K562 (cell line): ENCODE measurements around the gene GDNF.

Experiments used
- CEBPB ChIP-seq: fragments of 450-650 bp; IDR thresholded peaks from 2 replicates; pipeline ENCODE4 v1.6.1; 2016; ENCODE audit warnings: missing genetic modification characterization, missing compliant biosample characterization
- CTCF ChIP-seq, 3 experiments: IDR thresholded peaks in 2 of 3; conservative IDR thresholded peaks in 1 of 3; 2 replicates each; pipeline ENCODE4 v1.5.1; 2011 to 2012; ENCODE audit warnings: low read length in 3 of 3, mild to moderate bottlenecking in 3 of 3, control low read depth in 2 of 3, improper control_type of control experiment in 1 of 3, inconsistent platforms in 1 of 3, low read depth in 1 of 3, mixed read lengths in 1 of 3, moderate library complexity in 1 of 3; ENCODE audit not compliant: insufficient read depth in 2 of 3
- EZH2 ChIP-seq: IDR thresholded peaks from 2 replicates; pipeline ENCODE4 v1.6.1; 2012; ENCODE audit warnings: low read depth, mild to moderate bottlenecking, inconsistent platforms, low read length, borderline replicate concordance
- FOSL1 ChIP-seq: fragments of 200-800 bp; sonication (Bioruptor generic); conservative IDR thresholded peaks from 2 replicates; pipeline ENCODE4 v1.6.1; 2016; ENCODE audit warnings: missing genetic modification characterization, missing compliant biosample characterization
- HDGF ChIP-seq: fragments of 450-650 bp; IDR thresholded peaks from 2 replicates; pipeline ENCODE4 v1.6.1; 2016
- MAX ChIP-seq: sonication (generic); formaldehyde crosslinking; IDR thresholded peaks from 2 replicates; pipeline ENCODE4 v1.9.0; 2022; ENCODE audit warnings: mild to moderate bottlenecking, missing genetic modification reagents
- NFYB ChIP-seq: IDR thresholded peaks from 2 replicates; pipeline ENCODE4 v1.6.1; 2011; ENCODE audit warnings: mild to moderate bottlenecking, moderate library complexity; ENCODE audit not compliant: insufficient read length; ENCODE audit errors: extremely low read depth
- PHB2 ChIP-seq: fragments of 450-650 bp; IDR thresholded peaks from 2 replicates; pipeline ENCODE4 v1.6.1; 2017; ENCODE audit warnings: low read depth
- SMC3 ChIP-seq: conservative IDR thresholded peaks from 2 replicates; pipeline ENCODE4 v1.6.1; 2011; ENCODE audit warnings: low read depth, low read length, improper control_type of control experiment; ENCODE audit not compliant: insufficient read depth
- SNRNP70 ChIP-seq: fragments of 200-400 bp; formaldehyde crosslinking; optimal IDR thresholded peaks from 2 replicates; pipeline ENCODE3; 2017; ENCODE audit warnings: low read depth, low read length
- SRSF3 ChIP-seq: fragments of 200-400 bp; formaldehyde crosslinking; IDR thresholded peaks from 2 replicates; pipeline ENCODE4 v1.6.1; 2016; ENCODE audit warnings: mild to moderate bottlenecking, low read length, moderate library complexity; ENCODE audit not compliant: insufficient read depth
- ZFP36 ChIP-seq: fragments of 150-350 bp; IDR thresholded peaks from 2 replicates; pipeline ENCODE4 v1.6.1; 2018; ENCODE audit warnings: low read length, low read depth; ENCODE audit not compliant: partially characterized antibody
- ZNF316 ChIP-seq: fragments of 450-650 bp; IDR thresholded peaks from 2 replicates; pipeline ENCODE4 v1.6.1; 2016

DNA sequence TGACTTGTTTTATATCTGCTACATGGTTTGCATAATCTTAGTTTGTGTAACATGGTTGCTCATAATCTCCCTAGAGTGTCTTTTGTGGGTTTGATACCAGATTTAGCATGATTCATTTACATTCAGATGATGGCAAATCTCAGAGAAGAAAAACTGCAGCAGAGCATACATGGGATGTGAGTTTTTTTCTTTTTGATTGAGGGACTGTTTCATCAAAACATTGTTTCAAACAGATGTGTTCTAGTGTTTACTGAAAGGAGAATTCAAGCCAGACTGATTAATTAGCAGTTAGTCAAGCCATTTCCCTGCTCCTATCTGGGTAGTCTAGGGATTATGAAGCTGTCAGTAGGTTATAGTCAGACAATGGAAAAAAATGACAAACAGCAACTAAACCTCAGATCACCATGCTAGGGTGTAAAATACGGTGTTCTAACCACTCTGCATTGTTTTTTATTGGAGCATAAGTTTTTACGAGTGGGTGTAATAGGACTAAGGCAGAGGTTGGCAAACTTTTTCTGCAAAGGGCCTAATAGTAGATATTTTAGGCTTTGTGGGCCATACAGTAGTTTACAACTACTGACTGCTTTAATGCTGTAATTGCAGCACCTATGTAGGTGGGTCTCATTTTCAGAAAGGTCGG, 10.5 kb upstream of the GDNF start:
- no peak for TF ChIP-seq SNRNP70
- no peak for TF ChIP-seq HDGF
- no peak for TF ChIP-seq ZFP36
- TF ChIP-seq EZH2 = no peak
- no peak for TF ChIP-seq CTCF (IDR thresholded peaks at IDR 0.05 in 2 of 3, conservative IDR thresholded peaks at IDR 0.05 in 1 of 3; ENCODE audit: insufficient read depth in 2 of 3, low read depth in 1 of 3, low read length in 3 of 3)
- TF ChIP-seq MAX (CRISPR knock-in tag) = no peak
- TF ChIP-seq NFYB = no peak
- TF ChIP-seq ZNF316 = no peak
- no peak for TF ChIP-seq PHB2
- no peak for TF ChIP-seq FOSL1 (tag)
- no peak for TF ChIP-seq SRSF3
- no peak for TF ChIP-seq SMC3
- no peak for TF ChIP-seq CEBPB (tag)
